Caco-2 (cell line): ENCODE results near the gene MACROD2. TPM values are rescaled to one million over a fixed set of nuclear protein-coding genes. Genes with fewer than 3 reads are reported as not detected.

Experiments
- BruUV-seq: library from RNA; stranded (reverse); fragments of 400-500 nt; replicated peaks from 2 replicates; lab custom pipeline; 2021; lab: Mats Ljungman, UMichigan
- CTCF ChIA-PET: fragments of 300-600 bp; sonication (Branson Sonifier 250); formaldehyde crosslinking; loops from one replicate; lab custom pipeline; 2022; ENCODE audit warnings: antibody characterized with exemption; lab: Charles Lee
- POLR2A ChIA-PET: fragments of 300-600 bp; sonication (Branson Sonifier 250); formaldehyde crosslinking; loops from one replicate; lab custom pipeline; 2022; ENCODE audit warnings: antibody characterized with exemption; lab: Charles Lee
- DNase-seq, 2 experiments: peaks; one replicate each; pipeline versions ENCODE4 v3.0.0 to v3.0.0-alpha.2; 2020 to 2022
- H3K27me3 ChIP-seq: replicated peaks from 2 replicates; pipeline ENCODE4 v1.6.0; 2011; ENCODE audit warnings: low read length; ENCODE audit not compliant: control insufficient read depth, insufficient read depth
- H3K36me3 ChIP-seq: 2 replicates; pipeline ENCODE4 v1.5.1; 2011; ENCODE audit warnings: low read length; ENCODE audit not compliant: control insufficient read depth, insufficient read depth
- H3K4me1 ChIP-seq: fragments of 250-450 bp; sonication (Bioruptor Pico); 2 replicates; pipeline ENCODE4 v1.5.1; 2020; ENCODE audit warnings: mild to moderate bottlenecking
- H3K4me3 ChIP-seq: 2 replicates; pipeline ENCODE4 v1.5.1; 2011; ENCODE audit warnings: low read depth, mild to moderate bottlenecking, control low read depth, low read length
- H3K9me3 ChIP-seq: fragments of 250-450 bp; sonication (Bioruptor Pico); 2 replicates; pipeline ENCODE4 v1.5.1; 2020; ENCODE audit warnings: mild to moderate bottlenecking, moderate library complexity
- H3K27ac Mint-ChIP-seq: one replicate; pipeline ENCODE4 v1.8.0; 2022; ENCODE audit warnings: mixed read lengths; ENCODE audit not compliant: unreplicated experiment
- H3K27me3 Mint-ChIP-seq: one replicate; pipeline ENCODE4 v1.8.0; 2022; ENCODE audit warnings: mixed read lengths; ENCODE audit not compliant: insufficient read depth, unreplicated experiment
- H3K36me3 Mint-ChIP-seq: one replicate; pipeline ENCODE4 v1.8.0; 2022; ENCODE audit warnings: mild to moderate bottlenecking, mixed read lengths; ENCODE audit not compliant: insufficient read depth, unreplicated experiment
- H3K4me1 Mint-ChIP-seq: one replicate; pipeline ENCODE4 v1.8.0; 2022; ENCODE audit warnings: low read depth, mixed read lengths; ENCODE audit not compliant: unreplicated experiment
- H3K4me3 Mint-ChIP-seq: one replicate; pipeline ENCODE4 v1.8.0; 2022; ENCODE audit warnings: mild to moderate bottlenecking, moderate library complexity, mixed read lengths; ENCODE audit not compliant: unreplicated experiment
- H3K9me3 Mint-ChIP-seq: one replicate; pipeline ENCODE4 v1.8.0; 2022; ENCODE audit warnings: mixed read lengths; ENCODE audit not compliant: unreplicated experiment
- intact Hi-C: fragments of 100-400 bp; cut with micrococcal nuclease; formaldehyde crosslinking; loops from one replicate; pipeline ENCODE4 v1.10.0; 2022; ENCODE audit not compliant: unreplicated experiment
- total RNA-seq: library from RNA; stranded (reverse); gene quantifications from 2 replicates; pipeline ENCODE4 v1.2.3, GENCODE V29; 2022
- TF ChIP-seq, protein P1 (sequence below), 2 experiments: fragments of 200-600 bp in 1 of 2; IDR thresholded peaks; 1 replicate in 1 of 2; 2 replicates in 1 of 2; pipeline versions ENCODE4 v1.5.1 to v1.8.0; 2011 to 2022; ENCODE audit warnings: antibody characterized with exemption in 1 of 2, control low read depth in 1 of 2, inconsistent platforms in 1 of 2, low read depth in 1 of 2, low read length in 1 of 2, mild to moderate bottlenecking in 1 of 2, moderate library complexity in 1 of 2; ENCODE audit not compliant: insufficient read depth in 1 of 2, severe bottlenecking in 1 of 2, unreplicated experiment in 1 of 2

The MACROD2 gene
- total RNA-seq, 1 experiment from 2014 or later = 6.4 TPM

GRCh38 chr20:14232650-14233049, 237.3 kb downstream of the MACROD2 start:
- ChIA-PET CTCF (no interaction called here), POLR2A (no interaction called here)
- Histone ChIP-seq H3K27me3 (no peaks in the 10 kb centered on the region), H3K4me1 (no peaks in the 10 kb centered on the region; the same call in 1 of the 2 replicates), H3K4me3 (no peak overlapping the region), H3K36me3 (no peaks in the 10 kb centered on the region), H3K9me3 (0 out of 2 replicates have a peak, but pooled peaks cover 3% of the 10 kb centered on the region)
- no TSS peak for BruUV-seq
- Mint-ChIP-seq H3K36me3 (no peaks in the 10 kb centered on the region), H3K9me3 (no peaks in the 10 kb centered on the region), H3K27ac (no peak overlapping the region), H3K4me1 (no peaks in the 10 kb centered on the region), H3K27me3 (no peaks in the 10 kb centered on the region), H3K4me3 (no peak overlapping the region)
- DNase-seq = no peak
- TF ChIP-seq, protein P1, sequence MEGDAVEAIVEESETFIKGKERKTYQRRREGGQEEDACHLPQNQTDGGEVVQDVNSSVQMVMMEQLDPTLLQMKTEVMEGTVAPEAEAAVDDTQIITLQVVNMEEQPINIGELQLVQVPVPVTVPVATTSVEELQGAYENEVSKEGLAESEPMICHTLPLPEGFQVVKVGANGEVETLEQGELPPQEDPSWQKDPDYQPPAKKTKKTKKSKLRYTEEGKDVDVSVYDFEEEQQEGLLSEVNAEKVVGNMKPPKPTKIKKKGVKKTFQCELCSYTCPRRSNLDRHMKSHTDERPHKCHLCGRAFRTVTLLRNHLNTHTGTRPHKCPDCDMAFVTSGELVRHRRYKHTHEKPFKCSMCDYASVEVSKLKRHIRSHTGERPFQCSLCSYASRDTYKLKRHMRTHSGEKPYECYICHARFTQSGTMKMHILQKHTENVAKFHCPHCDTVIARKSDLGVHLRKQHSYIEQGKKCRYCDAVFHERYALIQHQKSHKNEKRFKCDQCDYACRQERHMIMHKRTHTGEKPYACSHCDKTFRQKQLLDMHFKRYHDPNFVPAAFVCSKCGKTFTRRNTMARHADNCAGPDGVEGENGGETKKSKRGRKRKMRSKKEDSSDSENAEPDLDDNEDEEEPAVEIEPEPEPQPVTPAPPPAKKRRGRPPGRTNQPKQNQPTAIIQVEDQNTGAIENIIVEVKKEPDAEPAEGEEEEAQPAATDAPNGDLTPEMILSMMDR (IDR thresholded peaks at IDR 0.05; ENCODE audit: insufficient read depth in 1 of 2, low read depth in 1 of 2, low read length in 1 of 2, severe bottlenecking in 1 of 2, unreplicated experiment in 1 of 2) = no peak
- intact Hi-C loops = no loop called here

- no peaks in the 10 kb centered on the region for H3K27me3 ChIP-seq
- TF ChIP-seq, protein P1 (IDR thresholded peaks at IDR 0.05; ENCODE audit: insufficient read depth in 1 of 2, low read depth in 1 of 2, low read length in 1 of 2, severe bottlenecking in 1 of 2, unreplicated experiment in 1 of 2) = no peak
- Mint-ChIP-seq H3K4me1 (no peaks in the 10 kb centered on the region), H3K9me3 (no peaks in the 10 kb centered on the region), H3K27ac (no peak overlapping the region), H3K27me3 (no peaks in the 10 kb centered on the region), H3K36me3 (no peaks in the 10 kb centered on the region), H3K4me3 (no peak overlapping the region)
- H3K4me1 ChIP-seq = no peaks in the 10 kb centered on the region; the same call in 1 of the 2 replicates
- H3K36me3 ChIP-seq = no peaks in the 10 kb centered on the region
- CTCF ChIA-PET = no interaction called here
- DNase-seq = no peak
- intact Hi-C loops = no loop called here
- POLR2A ChIA-PET = no interaction called here
- H3K4me3 ChIP-seq = no peak overlapping the region
- no peaks in the 10 kb centered on the region for H3K9me3 ChIP-seq
- no TSS peak for BruUV-seq
Measured at GRCh38 chr20:14234666-14235295, 239.5 kb downstream of the MACROD2 start.

DNA sequence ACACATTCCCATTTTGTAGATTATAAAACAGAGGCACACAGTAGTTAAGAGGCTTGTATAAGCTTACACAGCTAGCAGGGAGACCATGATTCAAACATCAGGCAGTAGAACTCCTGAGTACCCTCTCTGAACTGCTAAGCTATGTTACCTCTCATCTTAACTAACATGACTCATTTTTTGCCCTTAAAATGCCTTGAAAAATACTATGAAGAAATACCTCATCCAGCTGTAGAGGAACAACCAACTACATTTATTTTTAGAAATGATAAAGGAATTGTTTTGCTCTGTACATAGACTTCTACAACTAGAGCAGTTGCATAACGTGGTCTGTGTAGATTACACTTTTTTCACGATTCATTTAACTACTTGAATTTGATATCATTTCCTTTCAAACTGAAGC, 240.0 kb downstream of the MACROD2 start:
- BruUV-seq = no TSS peak
- Histone ChIP-seq H3K9me3 (no peaks in the 10 kb centered on the region), H3K27me3 (no peaks in the 10 kb centered on the region), H3K36me3 (no peaks in the 10 kb centered on the region), H3K4me1 (no peaks in the 10 kb centered on the region; the same call in 1 of the 2 replicates), H3K4me3 (no peak overlapping the region)
- H3K27ac Mint-ChIP-seq = no peak overlapping the region
- ChIA-PET CTCF (no interaction called here), POLR2A (no interaction called here)
- H3K4me3 Mint-ChIP-seq = no peak overlapping the region
- DNase-seq = no peak
- intact Hi-C loops = no loop called here
- no peaks in the 10 kb centered on the region for H3K36me3 Mint-ChIP-seq
- TF ChIP-seq, protein P1 (IDR thresholded peaks at IDR 0.05; ENCODE audit: insufficient read depth in 1 of 2, low read depth in 1 of 2, low read length in 1 of 2, severe bottlenecking in 1 of 2, unreplicated experiment in 1 of 2) = no peak
- no peaks in the 10 kb centered on the region for H3K27me3 Mint-ChIP-seq
- H3K9me3 Mint-ChIP-seq = no peaks in the 10 kb centered on the region
- H3K4me1 Mint-ChIP-seq = no peaks in the 10 kb centered on the region
